ENCODE data around the gene TSPAN18. TPM values are rescaled to one million over a fixed set of nuclear protein-coding genes. Genes with fewer than 3 reads are reported as not detected.

Gene TSPAN18
- total RNA-seq, 1 donor from 2014 or later = 17.0 TPM

Other genes with a start within 250 kb of the TSPAN18 start
- gene CD82, start 161.3 kb upstream of the TSPAN18 start, total RNA-seq = 34.3 TPM
- 11.1 TPM for gene TP53I11, start 223.9 kb downstream of the TSPAN18 start, total RNA-seq